ENCODE data around the gene ZPR1.
"Not testable (repeated sequence)": the region's sequence is repeated elsewhere in the genome, so short reads cannot be mapped to it uniquely, and the experiment has no call there.

Gene ZPR1

GRCh38 chr11:116787786-116788486 is at the start of gene ZPR1:
Gene ZPR1 (minus strand): TSS chr11:116788023. CDS start chr11:116787990, 33 bp downstream.
- peak; percentile 87 for DNase-seq

- DNase-seq = no peak
Measured at GRCh38 chr11:116836632-116836991, 48.8 kb upstream of the ZPR1 start.

GRCh38 chr11:116835791-116836631 is 48.2 kb upstream of the ZPR1 start:
- peak; percentile 76 for DNase-seq

GRCh38 chr11:116835042-116835772 is 47.4 kb upstream of the ZPR1 start:
- no peak for DNase-seq

GRCh38 chr11:116834535-116835041 is 46.8 kb upstream of the ZPR1 start:
- not testable (repeated sequence) for DNase-seq

- DNase-seq = no peak
Measured at GRCh38 chr11:116833816-116834534, 46.2 kb upstream of the ZPR1 start.

GRCh38 chr11:116833491-116833815 is 45.6 kb upstream of the ZPR1 start:
- DNase-seq = no peak

- no peak for DNase-seq
Measured at GRCh38 chr11:116832350-116833290, 44.8 kb upstream of the ZPR1 start.

GRCh38 chr11:116831790-116832349 is 44.0 kb upstream of the ZPR1 start:
- no peak for DNase-seq

GRCh38 chr11:116830184-116830912 is 42.5 kb upstream of the ZPR1 start:
- DNase-seq = no peak

GRCh38 chr11:116829525-116830183 is 41.8 kb upstream of the ZPR1 start, which contains the start of gene APOC3:
Gene APOC3 (plus strand): TSS chr11:116829907. CDS start chr11:116830583, 676 bp downstream.
- no peak for DNase-seq

- DNase-seq = no peak
Measured at GRCh38 chr11:116828632-116829524, 41.1 kb upstream of the ZPR1 start.

GRCh38 chr11:116827461-116827860 is 39.6 kb upstream of the ZPR1 start:
- DNase-seq = no peak

GRCh38 chr11:116826751-116827431 is 39.1 kb upstream of the ZPR1 start:
- no peak for DNase-seq

GRCh38 chr11:116825854-116826750 is 38.3 kb upstream of the ZPR1 start:
- no peak for DNase-seq

- no peak for DNase-seq
Measured at GRCh38 chr11:116825434-116825833, 37.6 kb upstream of the ZPR1 start.
